SU-DHL-6 (cell line): Measurements from ENCODE around the gene RELN.

Source experiments
- H2AFZ ChIP-seq: fragments of 200-600 bp; sonication (generic); 2 replicates; pipeline ENCODE4 v1.6.1; 2014; ENCODE audit warnings: low read depth, mild to moderate bottlenecking, moderate library complexity, mixed read lengths, antibody characterized with exemption, low read length; ENCODE audit not compliant: severe bottlenecking
- H3F3A ChIP-seq: fragments of 200-600 bp; shearing (Covaris generic); 2 replicates; pipeline ENCODE4 v1.6.0; 2016; ENCODE audit warnings: antibody characterized with exemption, mild to moderate bottlenecking; ENCODE audit not compliant: insufficient read depth
- H3K27ac ChIP-seq: fragments of 200-600 bp; sonication (generic); 2 replicates; pipeline ENCODE4 v1.5.1; 2016; ENCODE audit warnings: low read depth, mild to moderate bottlenecking, low read length, moderate library complexity, mixed read lengths
- H3K27me3 ChIP-seq: fragments of 200-600 bp; sonication (generic), shearing (Covaris generic); 2 replicates; pipeline ENCODE4 v1.6.0; 2014; ENCODE audit warnings: mild to moderate bottlenecking, low read length
- H3K36me3 ChIP-seq: fragments of 200-600 bp; sonication (generic); 2 replicates; pipeline ENCODE4 v1.6.1; 2014; ENCODE audit warnings: mild to moderate bottlenecking, low read length, mixed read lengths
- H3K4me2 ChIP-seq: fragments of 300-600, 200-600 bp; shearing (Covaris generic), sonication (generic); 2 replicates; pipeline ENCODE4 v1.6.0; 2014; ENCODE audit warnings: low read length, low read depth, mild to moderate bottlenecking; ENCODE audit not compliant: poor library complexity, severe bottlenecking
- H3K4me3 ChIP-seq: fragments of 200-600 bp; sonication (generic); 2 replicates; pipeline ENCODE4 v1.5.1; 2014; ENCODE audit warnings: antibody characterized with exemption, low read length, mild to moderate bottlenecking, mixed read lengths; ENCODE audit not compliant: insufficient read depth, poor library complexity, severe bottlenecking
- H3K79me2 ChIP-seq: fragments of 200-600 bp; sonication (generic); 2 replicates; pipeline ENCODE4 v1.6.1; 2014; ENCODE audit warnings: mild to moderate bottlenecking, low read length, moderate library complexity; ENCODE audit not compliant: insufficient read depth
- H3K9ac ChIP-seq: fragments of 200-600 bp; sonication (generic); 2 replicates; pipeline ENCODE4 v1.7.0; 2014; ENCODE audit warnings: mild to moderate bottlenecking, low read length
- H3K9me2 ChIP-seq: fragments of 200-600 bp; sonication (generic); replicated peaks from 2 replicates; pipeline ENCODE4 v1.6.1; 2014; ENCODE audit warnings: low read length; ENCODE audit not compliant: insufficient read depth
- H3K9me3 ChIP-seq: fragments of 200-600 bp; sonication (generic); 2 replicates; pipeline ENCODE4 v1.6.1; 2014; ENCODE audit warnings: low read length, mixed read lengths; ENCODE audit not compliant: insufficient read depth
- H4K20me1 ChIP-seq: fragments of 200-600 bp; sonication (generic); 2 replicates; pipeline ENCODE4 v1.6.1; 2014; ENCODE audit warnings: low read depth, mild to moderate bottlenecking, antibody characterized with exemption, low read length, moderate library complexity, mixed read lengths
- EZH2phosphoT487 ChIP-seq: fragments of 200-600 bp; sonication (generic), shearing (Covaris generic); conservative IDR thresholded peaks from 2 replicates; pipeline ENCODE4 v1.6.1; 2018; ENCODE audit warnings: mild to moderate bottlenecking, antibody characterized with exemption, low read length, moderate library complexity, mixed read lengths
- TF ChIP-seq, protein P1 (sequence below): fragments of 200-600 bp; sonication (generic); IDR thresholded peaks from one replicate; pipeline ENCODE4 v1.5.1; 2017; ENCODE audit warnings: antibody characterized with exemption, mild to moderate bottlenecking, low read length, moderate library complexity; ENCODE audit not compliant: insufficient read depth, poor library complexity, severe bottlenecking

RELN gene

GRCh38 chr7:103704701-103705100 lies 284.8 kb downstream of the RELN start:
- H3K4me3 ChIP-seq: no peak overlapping the region
- H3K9ac ChIP-seq: no peak overlapping the region
- H4K20me1 ChIP-seq: no peaks in the 10 kb centered on the region
- no peaks in the 10 kb centered on the region for H3K79me2 ChIP-seq
- no peaks in the 10 kb centered on the region for H3K27me3 ChIP-seq
- H3F3A ChIP-seq: no peaks in the 10 kb centered on the region
- no peaks in the 10 kb centered on the region for H3K36me3 ChIP-seq
- no peak overlapping the region for H3K4me2 ChIP-seq
- TF ChIP-seq, protein P1, sequence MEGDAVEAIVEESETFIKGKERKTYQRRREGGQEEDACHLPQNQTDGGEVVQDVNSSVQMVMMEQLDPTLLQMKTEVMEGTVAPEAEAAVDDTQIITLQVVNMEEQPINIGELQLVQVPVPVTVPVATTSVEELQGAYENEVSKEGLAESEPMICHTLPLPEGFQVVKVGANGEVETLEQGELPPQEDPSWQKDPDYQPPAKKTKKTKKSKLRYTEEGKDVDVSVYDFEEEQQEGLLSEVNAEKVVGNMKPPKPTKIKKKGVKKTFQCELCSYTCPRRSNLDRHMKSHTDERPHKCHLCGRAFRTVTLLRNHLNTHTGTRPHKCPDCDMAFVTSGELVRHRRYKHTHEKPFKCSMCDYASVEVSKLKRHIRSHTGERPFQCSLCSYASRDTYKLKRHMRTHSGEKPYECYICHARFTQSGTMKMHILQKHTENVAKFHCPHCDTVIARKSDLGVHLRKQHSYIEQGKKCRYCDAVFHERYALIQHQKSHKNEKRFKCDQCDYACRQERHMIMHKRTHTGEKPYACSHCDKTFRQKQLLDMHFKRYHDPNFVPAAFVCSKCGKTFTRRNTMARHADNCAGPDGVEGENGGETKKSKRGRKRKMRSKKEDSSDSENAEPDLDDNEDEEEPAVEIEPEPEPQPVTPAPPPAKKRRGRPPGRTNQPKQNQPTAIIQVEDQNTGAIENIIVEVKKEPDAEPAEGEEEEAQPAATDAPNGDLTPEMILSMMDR: no peak
- TF ChIP-seq EZH2phosphoT487: no peak
- H2AFZ ChIP-seq: no peak overlapping the region
- no peaks in the 10 kb centered on the region for H3K9me3 ChIP-seq
- H3K9me2 ChIP-seq: no peaks in the 10 kb centered on the region
- H3K27ac ChIP-seq: no peak overlapping the region

- Histone ChIP-seq H3K4me2 (no peak overlapping the region), H3K36me3 (no peaks in the 10 kb centered on the region), H3K4me3 (no peak overlapping the region), H3K9ac (no peak overlapping the region), H3F3A (no peaks in the 10 kb centered on the region), H3K79me2 (no peaks in the 10 kb centered on the region), H2AFZ (no peak overlapping the region), H4K20me1 (no peaks in the 10 kb centered on the region), H3K9me3 (no peaks in the 10 kb centered on the region), H3K9me2 (no peaks in the 10 kb centered on the region), H3K27me3 (no peaks in the 10 kb centered on the region), H3K27ac (no peak overlapping the region)
- TF ChIP-seq EZH2phosphoT487: no peak
- TF ChIP-seq, protein P1: no peak
Measured at GRCh38 chr7:103702982-103703381, 286.5 kb downstream of the RELN start.

- Histone ChIP-seq H3K4me2 (no peak overlapping the region), H3K9ac (no peak overlapping the region), H2AFZ (no peak overlapping the region), H3F3A (no peaks in the 10 kb centered on the region), H4K20me1 (no peaks in the 10 kb centered on the region), H3K27ac (no peak overlapping the region), H3K9me3 (no peaks in the 10 kb centered on the region), H3K36me3 (no peaks in the 10 kb centered on the region), H3K27me3 (no peaks in the 10 kb centered on the region), H3K4me3 (no peak overlapping the region), H3K79me2 (no peaks in the 10 kb centered on the region), H3K9me2 (no peaks in the 10 kb centered on the region)
- no peak for TF ChIP-seq EZH2phosphoT487
- TF ChIP-seq, protein P1: no peak
Measured at GRCh38 chr7:103702454-103702853, 287.0 kb downstream of the RELN start.

- H3K4me3 ChIP-seq: no peak overlapping the region
- no peaks in the 10 kb centered on the region for H3K9me2 ChIP-seq
- H2AFZ ChIP-seq: no peak overlapping the region
Measured at GRCh38 chr7:103699032-103699431, 290.4 kb downstream of the RELN start.

More at GRCh38 chr7:103699032-103699431, 290.4 kb downstream of the RELN start:
- H3K9ac ChIP-seq: no peak overlapping the region
- no peaks in the 10 kb centered on the region for H3K9me3 ChIP-seq
- TF ChIP-seq EZH2phosphoT487: no peak
- TF ChIP-seq, protein P1: no peak
- H3K27ac ChIP-seq: no peak overlapping the region
- H3K27me3 ChIP-seq: no peaks in the 10 kb centered on the region
- no peaks in the 10 kb centered on the region for H4K20me1 ChIP-seq
- H3K4me2 ChIP-seq: no peak overlapping the region
- no peaks in the 10 kb centered on the region for H3K79me2 ChIP-seq
- H3F3A ChIP-seq: no peaks in the 10 kb centered on the region
- no peaks in the 10 kb centered on the region for H3K36me3 ChIP-seq
